NOMO-1 treated with dmso at 0.1 percent for 144 hours (cell line): ENCODE data around the gene LPCAT1.
"Not testable (repeated sequence)": the region's sequence is repeated elsewhere in the genome, so short reads cannot be mapped to it uniquely, and the experiment has no call there.

Experiments used
- DNase-seq: peaks from one replicate; lab custom pipeline; 2025; ENCODE audit not compliant: unreplicated experiment; lab: John Stamatoyannopoulos, UW

LPCAT1 gene

DNA sequence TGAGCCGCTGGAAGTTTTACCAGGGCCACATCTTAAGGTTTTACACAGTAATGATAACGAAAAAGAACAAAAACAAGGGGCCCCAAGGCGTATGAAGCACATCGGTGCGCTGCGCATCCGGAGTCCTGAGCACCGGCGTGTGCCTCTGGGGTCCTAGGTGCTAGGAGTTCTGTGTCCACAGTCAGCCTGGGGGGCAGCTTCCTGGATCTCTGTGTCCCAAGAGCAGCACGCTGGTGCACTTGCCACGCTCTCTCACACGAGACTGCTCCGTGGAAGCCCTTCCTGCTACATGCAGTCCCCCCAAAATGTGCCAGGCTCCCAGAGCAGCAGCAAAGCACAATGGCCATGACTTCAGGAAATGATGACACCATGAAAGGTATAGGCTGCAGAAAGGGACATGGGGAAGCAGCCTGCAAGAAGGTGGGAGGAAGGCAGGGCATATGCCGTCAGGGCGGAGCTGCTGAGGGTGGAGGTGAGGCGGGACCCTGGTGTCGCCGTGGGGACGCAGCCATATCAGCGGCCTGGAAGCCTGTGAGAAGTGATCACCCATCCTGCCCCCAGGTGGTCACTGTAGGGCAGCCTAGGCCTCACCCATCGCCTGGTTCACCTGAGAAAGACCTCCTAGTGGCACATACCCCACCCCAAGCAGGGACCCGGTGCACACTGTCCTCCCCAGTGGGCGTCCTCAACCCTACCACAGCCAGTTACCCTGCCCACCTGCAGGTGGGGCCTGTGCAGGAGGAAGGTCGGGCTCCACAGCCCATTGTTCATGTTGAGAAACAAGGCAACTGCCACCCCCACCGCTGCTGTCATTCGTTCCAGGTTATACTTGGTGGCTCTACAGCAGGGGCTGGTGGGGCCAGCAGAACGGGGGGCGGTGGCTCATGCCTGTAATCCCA lies 54.9 kb downstream of the LPCAT1 start:
- DNase-seq = no peak

GRCh38 chr5:1468247-1468612 lies 55.5 kb downstream of the LPCAT1 start:
- DNase-seq = no peak

- no peak for DNase-seq
These were observed 56.2 kb downstream of the LPCAT1 start for GRCh38 chr5:1467341-1468246.

DNA sequence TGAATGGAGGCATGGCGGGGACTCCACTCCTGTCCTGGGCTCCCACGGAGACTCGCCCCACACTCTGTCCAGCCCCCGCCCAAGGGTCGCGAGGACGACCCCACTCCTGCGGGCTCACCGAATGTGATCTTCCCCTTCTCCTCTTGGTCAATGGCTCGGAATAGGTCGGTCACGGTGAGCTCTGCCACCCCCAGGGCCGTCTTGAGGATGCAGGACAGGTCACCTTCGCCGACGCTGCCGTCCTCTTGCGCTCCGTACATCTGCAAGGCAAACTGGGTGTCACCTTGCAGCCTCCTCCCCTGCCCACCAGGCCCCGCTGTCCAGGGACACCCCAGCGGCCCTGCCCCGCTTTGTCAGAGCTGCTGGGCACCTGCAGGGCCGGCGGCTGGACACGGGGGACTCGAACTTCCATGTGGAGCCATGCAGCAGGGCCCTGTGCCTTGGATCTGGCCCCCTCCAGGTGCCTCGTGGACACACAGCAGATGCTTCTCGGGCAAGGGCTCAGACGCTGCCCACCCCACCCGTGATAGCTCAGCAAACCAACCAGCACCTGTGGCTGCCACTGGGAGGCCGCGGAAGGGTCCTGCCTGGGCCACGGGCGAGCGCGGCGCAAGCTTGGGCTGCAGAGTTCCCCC lies 57.0 kb downstream of the LPCAT1 start:
- no peak for DNase-seq

DNA sequence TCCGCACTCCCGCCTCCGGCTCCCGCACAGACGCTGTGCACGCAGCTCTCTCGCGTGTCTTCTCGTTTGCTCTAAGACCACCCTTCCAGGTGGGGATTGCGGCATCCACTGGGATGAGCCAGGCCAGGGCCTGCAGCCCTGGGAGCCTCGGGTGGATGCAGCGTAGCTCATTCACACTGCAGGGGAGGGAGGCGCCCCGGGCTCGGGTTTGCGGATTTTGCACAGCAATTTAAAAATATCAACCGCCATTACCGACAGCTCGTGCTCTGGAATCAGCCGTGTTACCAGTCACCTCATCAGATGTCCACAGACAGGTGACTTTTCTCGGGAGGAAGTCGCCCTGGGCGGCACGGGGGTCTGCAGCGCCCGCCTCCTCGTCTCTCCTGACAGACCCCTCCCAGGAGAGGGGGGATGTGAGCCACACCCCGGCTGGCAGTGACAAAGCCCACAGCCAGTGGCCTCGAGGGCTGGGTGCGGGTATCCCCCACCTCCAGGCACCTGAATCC lies 57.7 kb downstream of the LPCAT1 start:
- DNase-seq = no peak

GRCh38 chr5:1465117-1465516 lies 58.6 kb downstream of the LPCAT1 start:
- no peak for DNase-seq

- DNase-seq = no peak
These were observed 59.2 kb downstream of the LPCAT1 start for GRCh38 chr5:1464511-1464910.

GRCh38 chr5:1464096-1464446 lies 59.7 kb downstream of the LPCAT1 start:
- no peak for DNase-seq

GRCh38 chr5:1463326-1464095 lies 60.2 kb downstream of the LPCAT1 start:
- DNase-seq = no peak

- no peak for DNase-seq
These were observed 61.4 kb downstream of the LPCAT1 start for GRCh38 chr5:1462358-1462757.

- DNase-seq = no peak
These were observed 62.4 kb downstream of the LPCAT1 start for GRCh38 chr5:1461396-1461795.

- no peak for DNase-seq
These were observed 63.6 kb downstream of the LPCAT1 start for GRCh38 chr5:1460054-1460682.

DNA sequence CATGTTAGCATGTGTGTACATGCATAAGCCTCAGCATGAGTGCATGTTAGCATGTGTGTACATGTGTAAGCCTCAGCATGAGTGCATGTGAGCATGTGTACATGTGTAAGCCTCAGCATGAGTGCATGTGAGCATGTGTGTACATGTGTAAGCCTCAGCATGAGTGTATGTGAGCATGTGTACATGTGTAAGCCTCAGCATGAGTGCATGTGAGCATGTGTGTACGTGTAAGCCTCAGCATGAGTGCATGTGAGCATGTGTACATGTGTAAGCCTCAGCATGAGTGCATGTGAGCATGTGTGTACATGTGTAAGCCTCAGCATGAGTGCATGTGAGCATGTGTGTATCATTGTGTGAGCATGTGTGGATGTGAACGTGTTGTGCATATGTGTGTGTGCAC lies 64.3 kb downstream of the LPCAT1 start:
- DNase-seq = not testable (repeated sequence)

DNA sequence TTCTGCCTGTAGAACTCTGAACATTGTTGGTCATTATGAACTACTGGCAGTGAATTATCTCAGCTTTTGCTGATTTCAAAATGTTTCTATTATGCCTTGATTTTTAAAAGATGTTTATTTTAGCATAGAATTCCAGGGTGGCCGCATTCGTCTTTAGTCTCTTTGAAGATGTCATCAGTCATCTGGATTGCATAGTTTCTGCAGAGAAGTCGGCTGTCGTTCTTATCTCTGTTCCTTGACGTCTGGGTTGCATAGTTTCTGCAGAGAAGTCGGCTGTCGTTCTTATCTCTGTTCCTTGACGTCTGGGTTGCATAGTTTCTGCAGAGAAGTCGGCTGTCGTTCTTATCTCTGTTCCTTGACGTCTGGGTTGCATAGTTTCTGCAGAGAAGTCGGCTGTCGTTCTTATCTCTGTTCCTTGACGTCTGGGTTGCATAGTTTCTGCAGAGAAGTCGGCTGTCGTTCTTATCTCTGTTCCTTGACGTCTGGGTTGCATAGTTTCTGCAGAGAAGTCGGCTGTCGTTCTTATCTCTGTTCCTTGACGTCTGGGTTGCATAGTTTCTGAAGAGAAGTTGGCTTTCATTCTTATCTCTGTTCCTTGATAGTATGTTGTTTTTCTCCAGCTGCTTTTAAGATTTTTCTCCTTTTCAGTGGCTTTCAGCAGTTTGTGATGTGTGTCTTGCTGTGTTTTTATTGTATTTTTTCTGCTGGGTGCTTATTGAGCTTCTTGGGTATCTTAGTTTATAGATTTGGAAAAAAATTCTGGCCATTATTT lies 67.5 kb downstream of the LPCAT1 start:
- DNase-seq = not testable (repeated sequence)

DNA sequence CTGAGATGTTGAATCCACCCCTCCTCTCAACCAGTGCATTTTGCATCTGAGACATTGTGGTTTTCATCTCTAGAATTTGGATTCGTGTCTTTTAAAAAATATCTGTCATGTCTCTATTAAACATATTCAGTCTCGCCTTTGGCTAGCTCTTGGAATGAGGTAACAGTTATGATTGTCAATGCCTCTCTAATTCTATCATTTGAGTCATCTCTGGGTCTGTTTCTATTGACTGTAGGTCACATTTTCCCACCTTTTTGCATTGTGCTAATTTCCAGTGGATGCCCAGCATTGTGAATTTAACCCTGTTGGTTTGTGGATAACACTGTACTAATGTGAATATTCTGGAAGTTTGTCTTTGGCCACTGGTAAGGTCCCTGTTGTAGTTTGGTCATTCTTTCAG lies 70.1 kb downstream of the LPCAT1 start:
- no peak for DNase-seq

DNA sequence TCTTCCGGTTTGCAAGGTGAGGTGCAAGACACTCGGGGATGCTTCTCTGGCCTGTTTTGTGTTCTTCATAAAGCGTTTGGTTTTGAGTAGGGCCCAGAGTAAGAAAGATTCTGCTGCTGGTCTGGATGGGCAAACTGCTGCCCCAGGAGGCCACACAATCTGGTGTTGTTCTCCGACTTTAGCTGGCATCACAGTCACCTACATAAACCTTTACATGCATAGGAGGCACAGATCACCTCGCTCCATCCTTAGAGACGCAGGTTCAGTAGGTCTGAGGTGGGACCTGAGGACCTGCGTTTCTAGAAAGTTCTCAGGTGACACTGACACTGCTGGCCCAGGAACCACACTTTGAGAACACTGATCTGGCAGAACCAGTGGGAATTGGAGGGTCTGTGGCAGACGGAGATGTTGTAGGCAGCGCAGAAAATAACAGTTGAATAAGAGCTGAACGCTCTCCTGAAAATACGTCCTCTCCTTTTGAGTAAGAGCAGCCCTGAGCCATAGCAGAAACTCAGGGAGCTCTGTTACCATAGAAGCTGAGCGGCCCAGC lies 74.6 kb downstream of the LPCAT1 start:
- no peak for DNase-seq

GRCh38 chr5:1448511-1449011 lies 75.2 kb downstream of the LPCAT1 start:
- no peak for DNase-seq

DNA sequence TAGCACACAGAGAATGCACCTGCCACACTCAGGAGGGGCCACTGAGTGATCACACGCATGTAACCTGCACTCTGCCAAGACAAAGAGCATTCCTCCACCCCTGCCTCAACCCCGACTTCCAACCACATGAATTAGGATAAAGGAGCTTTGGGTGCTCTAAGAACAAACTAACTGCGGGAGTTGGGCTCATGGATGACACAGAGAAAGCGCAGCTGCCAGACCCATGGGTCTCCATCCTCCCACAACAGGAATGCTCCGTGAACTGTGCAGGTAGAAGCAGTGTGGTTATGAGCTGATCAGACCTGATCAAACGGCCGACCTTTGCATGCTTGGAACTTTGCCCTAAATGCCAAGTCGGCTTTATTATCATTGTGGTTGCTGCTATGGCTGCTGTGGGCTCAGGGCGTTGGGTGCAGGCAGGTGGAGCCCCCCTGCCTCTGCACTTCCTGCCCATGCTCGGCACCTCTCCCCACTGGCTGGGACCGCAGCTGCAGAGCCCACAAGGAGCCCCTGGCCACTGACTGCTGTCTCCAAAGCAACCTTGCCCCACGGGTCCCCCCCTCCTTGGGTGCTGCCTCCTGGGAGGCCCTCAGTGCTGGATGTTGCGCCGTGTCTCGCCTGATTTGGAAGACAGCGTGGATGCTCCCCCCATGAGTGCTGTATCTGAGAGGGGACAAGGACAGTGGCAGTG lies 75.9 kb downstream of the LPCAT1 start:
- DNase-seq = no peak
